Ammon's horn (tissue), 1 donor: ENCODE data around the gene RILP.

Experiments used
- DNase-seq: peaks from one replicate; pipeline ENCODE4 v3.0.0-alpha.2; 2016; ENCODE audit warnings: low spot score

Gene RILP

DNA sequence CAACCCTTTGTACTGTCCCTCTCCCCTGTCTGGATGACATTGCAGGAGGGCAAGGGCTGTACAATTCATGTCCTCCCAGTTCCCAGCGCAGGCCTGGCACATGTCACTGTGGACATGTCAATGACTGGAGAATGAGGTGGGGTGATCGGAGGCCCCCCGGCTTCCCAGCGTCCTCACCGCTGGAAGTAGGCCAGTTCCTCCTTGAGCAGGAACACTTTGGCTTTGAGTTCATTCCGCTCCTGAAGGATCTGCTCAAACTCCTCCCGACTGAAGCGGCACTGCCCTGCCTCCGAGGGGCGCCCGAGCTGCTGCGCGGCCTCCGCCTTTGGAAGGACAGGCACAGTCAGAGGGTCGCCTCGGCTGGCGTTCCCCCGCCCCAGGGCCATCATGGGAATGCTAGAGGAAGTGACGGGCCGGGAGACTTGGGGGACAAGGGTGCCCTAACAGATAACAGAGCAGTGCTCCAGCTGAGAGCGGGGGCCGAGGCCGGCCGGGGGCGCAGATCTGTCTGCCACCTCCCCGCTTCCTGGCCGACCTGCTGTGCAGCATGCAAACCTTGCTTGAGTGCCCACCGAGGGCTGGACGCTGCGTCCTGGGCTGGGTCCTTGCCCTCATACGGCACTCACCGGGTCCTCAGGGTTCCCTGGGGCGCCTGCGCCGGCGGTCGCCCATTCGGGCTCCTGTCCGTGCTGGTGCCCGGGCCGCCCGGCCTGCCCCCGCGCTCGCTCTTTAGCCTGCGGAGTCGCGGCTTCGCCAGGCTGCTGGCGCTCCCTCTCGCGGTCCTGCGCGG is 1.3 kb downstream of the RILP start:
- peak; percentile 54 for DNase-seq

DNA sequence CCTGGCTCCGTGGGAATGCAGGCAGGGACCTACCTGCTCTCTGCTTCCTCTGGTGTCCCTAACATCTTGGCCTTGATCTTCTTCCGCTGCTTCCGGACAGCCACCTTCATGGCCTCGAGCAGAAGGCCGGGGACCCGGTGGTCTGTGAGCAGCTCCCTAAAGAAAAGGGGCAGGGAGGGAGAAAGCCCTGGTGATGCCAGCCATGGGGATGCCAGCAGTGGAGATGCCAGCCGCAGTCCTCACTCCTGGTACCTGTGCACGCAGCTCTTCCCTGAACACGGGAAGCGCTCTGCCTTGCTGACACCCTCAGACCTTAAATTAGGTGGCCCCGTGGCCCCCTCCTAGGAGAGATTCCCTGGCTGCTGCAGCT is 1.9 kb downstream of the RILP start:
- DNase-seq, result no peak

DNA sequence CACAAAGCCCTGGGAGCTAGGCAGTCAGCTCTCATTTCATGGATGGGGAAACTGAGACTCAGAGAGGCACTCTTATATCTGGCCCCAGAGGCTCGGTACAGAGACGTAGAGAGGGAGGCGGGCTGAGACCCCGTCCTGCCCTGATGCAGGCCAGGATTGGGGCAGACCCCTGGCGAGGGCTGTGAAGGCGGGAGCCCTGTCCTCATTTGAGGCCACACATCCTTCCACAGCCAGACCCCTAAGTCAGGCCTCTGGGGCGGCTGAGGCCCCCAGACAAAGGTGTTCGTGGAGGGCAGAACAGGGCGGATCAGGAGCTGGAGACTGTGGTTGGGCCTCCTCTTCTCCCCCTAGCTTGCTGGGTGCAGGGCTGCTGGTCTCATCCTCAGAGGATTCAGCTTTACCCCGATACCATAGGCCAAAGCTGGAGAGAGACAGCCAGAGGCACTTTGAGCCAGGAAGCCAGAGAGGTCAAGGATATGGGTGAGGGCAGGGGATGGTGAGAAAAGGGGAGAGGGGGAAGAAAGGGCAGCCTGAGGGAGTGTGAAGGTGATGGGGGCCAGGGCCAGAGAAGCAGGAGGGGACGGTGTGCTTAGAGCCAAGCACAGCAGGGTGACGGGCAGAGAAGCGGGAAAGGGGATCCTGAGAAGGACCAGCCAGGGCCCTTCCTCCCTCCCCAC is 3.3 kb downstream of the RILP start:
- no peak for DNase-seq

DNA sequence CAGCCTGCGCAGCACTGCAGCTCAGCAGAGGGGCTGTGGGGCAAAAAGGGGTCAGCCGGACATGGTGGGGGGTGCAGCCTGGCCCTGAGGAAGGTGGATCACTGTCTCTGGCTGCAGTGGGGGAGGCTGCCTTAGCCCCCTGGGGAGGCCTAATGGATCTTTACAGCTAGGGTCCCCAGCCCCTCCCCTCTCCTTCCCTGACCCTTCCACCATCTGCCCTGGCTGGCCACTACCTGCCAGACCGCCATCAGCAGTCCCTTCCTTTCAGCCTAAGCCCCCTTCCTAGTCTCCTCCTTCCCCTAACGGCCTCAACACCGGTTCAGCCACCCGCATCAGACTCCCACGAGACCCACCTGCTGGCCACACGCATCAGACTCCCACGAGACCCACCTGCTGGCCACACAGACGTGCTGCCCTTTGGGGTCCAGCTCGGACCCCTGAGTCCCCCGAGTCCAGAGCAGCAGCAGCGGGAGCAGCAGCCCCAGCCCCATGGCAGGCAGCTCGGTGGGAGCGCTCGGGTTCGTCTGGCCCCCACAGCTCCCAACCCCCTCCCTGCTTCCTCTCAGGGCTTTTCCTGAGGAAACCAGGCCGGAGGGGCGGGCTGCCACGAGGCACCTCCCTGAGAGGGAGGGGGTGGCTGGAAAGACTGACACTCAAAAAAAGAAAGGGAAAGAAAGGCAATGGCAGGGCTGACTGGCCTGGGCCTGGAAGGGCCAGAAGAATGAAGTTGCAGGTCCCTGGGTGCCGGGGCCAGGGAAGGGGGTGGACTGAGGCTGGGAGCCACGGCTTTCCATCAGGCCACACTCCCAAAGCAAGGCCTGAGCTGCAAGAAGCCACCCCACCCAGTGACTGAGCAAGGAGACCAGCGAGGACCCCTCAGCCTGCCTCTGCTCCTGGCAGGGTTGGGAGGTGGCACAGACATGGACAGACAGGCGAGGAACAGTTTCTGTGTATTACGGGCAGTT is 4.2 kb downstream of the RILP start, which contains the start of gene SCARF1:
TSS of gene SCARF1 (minus strand) at position 526 of the 965 bp plus-strand sequence. CDS start at position 491, 35 bp downstream.
- peak; percentile 47 for DNase-seq

DNA sequence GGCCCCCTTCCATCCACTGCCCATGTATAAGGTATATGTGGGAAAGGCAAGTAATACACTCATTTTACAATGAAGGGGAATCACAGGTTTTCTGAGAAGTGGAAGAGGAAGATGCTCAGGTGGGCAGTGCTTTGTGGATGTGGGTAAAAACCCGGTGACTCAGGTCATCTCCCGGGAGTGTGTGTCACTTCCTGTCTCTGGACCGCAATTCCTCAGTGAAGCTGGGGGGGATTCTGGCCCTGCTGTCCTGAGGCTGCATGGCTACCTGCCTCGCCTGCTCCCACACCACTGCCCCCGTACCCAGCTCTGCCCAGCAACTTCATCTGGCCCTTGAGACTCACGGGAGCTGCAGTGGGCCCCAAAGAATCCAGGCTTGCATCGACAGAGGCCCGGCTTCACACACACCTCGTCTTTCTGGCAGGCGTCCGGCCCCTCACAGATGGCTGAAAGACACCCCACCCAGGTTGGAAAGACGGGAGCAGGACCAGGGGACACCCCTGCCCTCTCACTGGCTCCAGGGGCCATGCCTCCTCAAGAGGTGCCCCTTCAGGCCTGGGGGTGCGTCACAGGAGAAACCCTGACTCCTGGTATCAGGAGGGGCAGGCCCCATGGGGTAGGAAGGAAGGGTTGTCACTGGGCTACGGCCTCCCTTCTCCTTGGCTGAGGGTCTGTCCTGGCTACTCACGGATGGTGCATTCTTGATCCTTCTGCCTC is 5.0 kb downstream of the RILP start:
- DNase-seq, result no peak

DNA sequence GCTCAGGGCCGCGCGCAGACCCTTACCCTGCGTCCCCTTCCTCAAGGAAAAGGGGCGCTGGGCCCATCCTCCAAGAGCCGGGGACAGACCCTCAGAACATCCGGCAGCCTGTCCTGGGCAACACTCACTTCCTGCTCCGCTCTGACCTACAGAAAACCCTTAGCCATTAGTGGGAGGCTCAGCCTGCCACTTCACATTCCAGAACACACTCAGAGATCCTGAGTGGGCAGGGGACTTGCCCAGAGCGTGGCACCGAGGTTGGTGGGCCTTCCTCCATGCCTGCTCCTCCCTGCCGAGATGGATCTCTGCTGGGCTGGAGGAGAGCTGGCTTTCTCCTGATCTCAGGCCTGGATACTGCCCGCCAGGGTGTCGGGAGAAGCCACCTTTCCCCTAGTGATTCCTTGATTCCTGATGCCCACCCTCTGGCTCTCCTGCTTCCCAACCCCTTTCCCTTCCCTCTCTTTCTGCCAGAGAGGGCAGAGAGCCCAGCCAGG is 5.6 kb downstream of the RILP start:
- no peak for DNase-seq

DNA sequence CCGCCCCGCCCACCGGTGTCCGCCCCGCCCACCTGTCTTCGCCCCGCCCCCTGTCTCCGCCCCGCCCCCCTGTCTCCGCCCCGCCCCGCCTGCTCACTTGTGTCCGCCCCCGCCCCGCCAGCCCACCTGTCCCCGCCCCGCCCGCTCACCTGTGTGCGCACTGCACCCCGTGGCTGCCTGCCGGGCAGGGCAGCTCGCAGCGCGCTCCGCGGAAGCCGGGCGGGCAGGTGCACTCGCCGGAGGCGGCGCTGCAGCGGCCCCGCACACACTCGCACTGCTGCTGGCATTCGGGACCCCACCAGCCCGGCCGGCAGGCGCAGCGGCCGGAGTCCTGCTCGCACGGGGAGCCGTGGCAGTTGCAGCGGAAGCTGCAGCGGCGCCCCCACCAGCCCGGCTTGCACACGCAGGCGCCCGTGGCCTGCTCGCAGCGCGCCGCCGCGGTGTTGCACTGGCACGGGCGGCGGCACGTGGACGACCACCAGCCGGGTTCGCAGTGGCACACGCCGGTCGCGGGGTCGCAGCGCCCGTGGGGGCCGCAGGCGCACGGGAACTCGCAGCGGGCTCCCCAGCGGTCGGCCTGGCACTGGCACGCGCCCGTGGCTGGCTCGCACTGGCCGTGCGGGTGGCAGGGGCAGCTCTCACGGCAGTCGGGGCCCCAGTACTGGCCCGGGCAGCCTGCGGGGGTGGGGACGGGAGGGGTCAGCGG is 6.2 kb downstream of the RILP start:
- DNase-seq, result no peak

DNA sequence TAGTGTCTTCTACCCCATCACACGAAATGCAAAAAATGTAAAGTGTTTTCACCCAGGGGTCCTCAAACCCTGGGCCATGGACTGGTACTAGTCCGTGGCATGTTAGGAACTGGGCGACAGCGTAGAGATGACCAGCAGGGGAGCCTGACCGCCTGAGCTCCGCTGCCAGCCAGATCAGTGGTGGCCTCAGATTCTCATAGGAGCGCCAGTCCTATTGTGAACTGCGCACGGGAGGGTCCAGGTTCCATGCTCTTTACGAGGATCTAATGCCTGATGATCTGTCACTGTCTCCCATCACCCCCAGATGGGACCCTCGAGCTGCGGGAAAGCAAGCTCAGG is 8.6 kb downstream of the RILP start:
- DNase-seq, result no peak

DNA sequence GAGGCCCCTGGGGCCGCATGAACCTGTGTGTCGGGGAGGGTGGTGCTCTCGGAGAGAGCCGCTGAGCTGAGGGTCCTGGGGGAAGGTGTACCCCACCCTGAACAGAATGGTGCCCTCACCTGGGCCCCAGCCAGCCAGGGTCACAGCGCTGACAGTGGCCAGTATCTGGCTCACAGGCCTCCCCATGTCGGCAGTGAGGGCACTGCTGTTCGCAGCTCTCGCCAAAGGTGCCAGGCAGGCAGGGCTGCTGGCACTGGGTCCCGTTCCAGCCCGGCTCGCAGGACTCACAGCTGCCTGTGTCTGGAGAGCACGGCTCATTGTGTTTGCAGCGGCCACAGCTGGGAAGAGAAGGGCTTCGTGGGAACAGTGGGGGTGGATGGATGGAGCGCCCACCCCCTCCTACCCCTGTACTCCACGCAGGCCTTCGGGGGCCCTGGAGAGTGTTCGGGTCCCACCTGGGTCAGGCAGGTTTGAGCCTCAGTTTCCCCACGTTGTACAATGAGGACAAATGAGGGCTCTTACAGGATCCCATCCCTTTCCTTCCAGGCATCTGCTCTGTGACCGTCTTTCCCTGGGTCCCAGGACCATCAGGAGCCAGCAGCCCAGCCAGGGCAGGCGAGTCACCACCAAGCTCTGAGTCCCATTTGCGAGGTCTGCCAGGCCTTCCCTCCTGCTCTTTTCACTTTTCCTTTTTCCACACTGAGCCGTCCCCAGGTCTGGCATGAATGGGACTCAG is 9.2 kb downstream of the RILP start:
- DNase-seq, result peak; percentile 53

DNA sequence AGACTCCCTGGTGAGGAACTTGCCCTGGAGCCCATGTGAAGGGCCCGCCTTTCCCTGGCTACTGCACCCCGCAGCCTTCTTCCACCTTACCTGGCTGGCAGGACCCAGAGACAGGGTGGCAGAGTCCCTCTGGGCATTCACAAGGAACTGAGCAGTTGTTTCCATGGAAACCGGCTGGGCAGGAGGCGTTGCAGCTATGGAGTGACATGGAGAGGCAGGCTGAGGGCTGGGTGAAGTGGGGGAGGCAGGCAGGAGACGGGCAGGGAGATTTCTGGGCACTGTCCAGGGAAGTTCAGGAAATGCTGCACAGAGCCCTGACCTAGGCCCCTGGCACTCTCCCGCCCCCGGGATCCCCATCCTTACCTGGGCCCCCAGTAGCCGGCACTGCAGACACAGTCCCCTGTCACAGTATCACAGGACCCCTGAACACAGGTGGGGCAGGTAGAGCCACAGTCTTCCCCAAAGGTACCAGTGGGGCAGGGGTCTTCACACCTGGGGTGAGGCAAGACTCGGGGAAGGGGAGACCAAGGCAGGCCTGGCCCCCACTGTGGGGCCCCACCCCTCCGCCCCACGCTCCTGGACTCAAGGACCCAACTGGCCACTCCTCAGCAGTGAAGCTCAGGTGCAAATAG is 10.0 kb downstream of the RILP start:
- DNase-seq, result no peak

DNA sequence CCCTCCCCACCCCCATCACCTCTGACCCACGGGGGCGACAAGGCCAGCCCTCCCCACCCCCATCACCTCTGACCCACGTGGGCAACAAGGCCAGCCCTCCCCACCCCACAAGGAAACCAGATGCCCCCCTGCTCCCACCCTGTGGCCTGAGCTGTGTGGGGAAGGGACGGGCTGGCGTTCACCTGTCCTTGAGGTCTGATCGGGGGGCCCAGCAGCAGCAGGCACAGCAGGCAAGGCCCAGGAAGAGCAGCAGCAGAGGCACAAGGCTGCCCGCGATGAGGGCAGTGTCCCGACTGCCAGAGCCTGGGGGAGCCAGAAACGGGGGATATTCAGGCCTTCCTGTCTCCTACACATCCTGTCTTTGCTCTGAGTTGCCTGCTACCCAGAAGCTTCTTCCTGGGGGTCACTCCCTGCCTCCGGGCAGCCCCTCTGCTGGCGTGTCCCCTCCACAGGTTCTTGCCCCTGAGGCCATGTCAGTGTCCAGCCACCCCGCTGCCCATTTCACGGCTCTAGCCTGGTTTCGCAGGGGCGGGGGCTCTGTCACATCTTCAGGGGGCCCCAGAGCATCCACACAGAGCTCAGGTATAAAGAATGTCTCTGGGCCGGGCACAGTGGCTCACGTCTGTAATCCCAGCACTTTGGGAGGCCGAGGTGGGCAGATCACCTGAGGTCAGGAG is 10.9 kb downstream of the RILP start:
- DNase-seq, result no peak

DNA sequence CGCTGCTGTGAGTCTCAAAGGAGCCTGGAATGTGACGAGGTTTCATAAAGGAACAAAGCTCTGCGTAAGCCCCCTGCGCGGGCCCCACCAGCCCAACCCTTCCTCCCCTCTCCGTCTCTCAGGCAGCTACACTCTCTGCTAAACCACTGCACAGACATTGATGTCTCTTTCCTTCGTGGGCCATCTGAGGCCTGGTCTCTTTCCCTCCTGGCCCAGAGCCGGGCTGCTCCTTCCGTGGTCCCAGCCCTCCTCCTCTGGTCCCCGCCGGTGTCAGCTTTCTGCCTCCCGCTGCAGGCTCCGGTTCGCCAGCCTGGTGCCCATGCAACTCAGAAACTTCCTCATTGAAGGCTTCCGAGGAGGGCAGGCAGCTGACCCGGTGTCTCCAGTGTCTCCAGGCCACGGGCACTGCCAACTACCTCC is 11.5 kb downstream of the RILP start:
- no peak for DNase-seq

DNA sequence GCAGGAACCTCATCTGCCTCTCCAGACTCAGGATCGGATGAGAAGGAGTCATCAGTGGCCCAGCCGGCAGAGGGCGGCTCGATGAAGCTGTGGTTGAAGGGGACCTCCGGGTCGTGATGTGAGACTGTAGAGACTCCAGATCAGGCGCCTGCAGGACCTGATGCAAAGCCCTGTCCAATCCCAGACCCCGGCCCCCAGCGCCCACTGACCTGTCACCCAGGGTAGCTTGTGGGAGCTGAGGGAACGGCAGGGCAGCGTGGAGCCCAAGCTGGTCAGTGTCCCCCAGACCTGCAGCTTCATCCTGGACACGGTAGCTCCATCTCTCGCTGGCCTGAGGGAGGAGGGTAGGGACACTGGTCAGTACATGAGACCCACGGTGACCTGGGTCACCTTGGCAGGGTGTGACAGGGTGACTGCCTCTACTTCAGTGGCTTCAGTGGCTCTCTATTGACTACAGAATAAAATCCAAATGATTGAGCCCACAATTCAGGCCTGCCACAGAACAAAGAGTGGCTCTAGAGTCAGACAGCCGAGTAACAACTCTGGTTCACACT is 12.9 kb downstream of the RILP start:
- no peak for DNase-seq

DNA sequence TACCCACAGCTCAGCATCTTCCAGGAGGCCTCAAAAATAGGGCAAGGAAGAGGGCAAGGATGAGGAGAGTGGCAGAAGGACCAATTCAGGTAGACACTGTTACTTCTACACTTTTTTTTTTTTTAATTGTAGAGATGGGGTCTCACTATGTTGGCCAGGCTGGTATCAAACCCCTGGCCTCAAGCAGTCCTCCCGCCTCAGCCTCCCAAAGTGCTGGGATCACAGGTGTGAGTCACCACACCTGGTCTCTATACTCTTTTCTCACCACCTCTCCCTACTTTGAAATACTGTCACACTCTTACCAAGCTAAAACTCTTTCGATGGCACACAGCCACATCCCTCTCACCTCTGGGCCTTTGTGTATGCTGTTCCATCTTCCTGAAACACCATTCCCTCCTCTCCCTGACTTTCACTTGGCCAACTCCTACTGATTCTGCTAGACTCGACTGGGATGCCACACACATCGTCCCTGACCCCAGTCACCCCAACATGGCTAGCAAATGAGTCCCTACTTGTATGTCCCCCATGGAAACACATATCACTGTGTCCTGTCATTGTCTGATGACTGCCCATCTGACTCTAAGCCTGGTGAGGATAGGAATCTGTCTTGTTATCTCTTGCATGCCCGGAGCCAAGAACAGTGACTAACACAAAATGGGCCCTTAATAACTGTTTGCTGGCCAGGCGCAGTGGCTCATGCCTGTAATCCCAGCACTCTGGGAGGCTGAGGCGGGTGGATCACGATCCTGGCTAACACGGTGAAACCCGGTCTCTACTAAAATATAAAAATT is 13.8 kb downstream of the RILP start:
- no peak for DNase-seq

DNA sequence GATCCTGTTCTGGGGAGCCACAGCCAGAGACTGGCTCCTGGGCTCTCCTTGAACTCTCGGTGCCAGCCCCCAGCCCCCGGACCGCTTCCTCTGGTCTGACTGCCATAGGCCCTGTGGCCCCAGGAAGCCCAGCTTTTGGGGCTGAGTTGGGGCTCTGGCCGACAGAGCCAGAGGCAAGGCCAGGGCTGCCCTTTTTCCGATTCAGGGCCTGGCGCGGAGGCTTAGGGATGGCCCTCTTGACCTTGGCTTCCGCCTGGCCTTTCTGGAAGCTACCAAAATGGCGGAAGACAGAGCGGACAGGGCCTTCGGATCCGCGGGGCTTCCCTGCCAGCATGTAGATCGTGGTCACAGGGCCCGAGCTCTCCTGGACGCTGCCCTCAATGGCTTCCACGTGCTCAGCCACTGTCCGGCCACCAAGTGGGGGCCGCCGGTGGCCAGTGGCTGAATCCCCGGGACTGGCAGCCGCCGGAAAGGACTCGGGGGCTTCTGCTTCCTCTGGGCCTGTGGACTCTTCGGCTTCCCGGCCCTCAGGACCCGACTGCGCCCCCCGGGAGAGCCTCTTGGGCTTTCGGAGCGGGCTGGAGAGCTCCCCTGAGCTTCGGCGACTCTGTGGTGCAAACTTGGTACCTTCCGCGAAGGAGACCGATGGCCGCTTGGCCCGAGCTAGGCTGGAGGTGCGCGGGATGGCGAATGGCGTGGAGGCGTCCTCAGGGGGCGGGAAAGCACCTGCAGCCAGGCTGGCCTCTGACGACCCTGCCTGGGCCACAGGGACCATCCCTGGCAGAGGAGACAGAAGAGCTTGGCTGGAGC is 14.6 kb downstream of the RILP start:
- DNase-seq, result no peak

DNA sequence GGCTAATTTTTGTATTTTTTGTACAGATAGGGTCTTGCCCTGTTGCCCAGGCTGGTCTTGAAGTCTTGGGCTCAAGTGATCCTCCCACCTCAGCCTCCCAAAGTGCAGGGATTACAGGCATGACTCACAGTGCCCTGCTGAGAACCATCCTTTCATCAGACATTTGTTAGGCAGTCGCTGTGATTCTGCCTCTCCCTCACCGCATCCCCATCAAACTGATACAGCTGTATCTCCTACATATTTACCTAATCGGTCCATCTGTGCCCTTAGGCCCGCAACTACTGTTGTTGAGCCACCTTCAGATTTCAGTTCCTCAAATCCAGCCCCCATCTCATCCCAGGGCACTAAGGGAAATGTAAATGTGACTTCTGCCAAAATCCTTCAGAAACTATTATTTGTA is 19.0 kb downstream of the RILP start:
- DNase-seq, result no peak
